Lung microvascular endothelial cell (primary cell): Measurements from ENCODE around the gene CPNE9. TPM values are rescaled to one million over a fixed set of nuclear protein-coding genes. Genes with fewer than 3 reads are reported as not detected.

Experiments
- DNase-seq, 2 donors: peaks; one replicate each; pipeline versions ENCODE4 v3.0.0 to v3.0.0-alpha.2; 2010; ENCODE audit warnings: low read depth in 2 of 2
- total RNA-seq: library from RNA; depleted of rRNA; stranded (reverse); fragments of >200 nt; gene quantifications from 2 replicates; pipeline ENCODE4 v1.2.1, GENCODE V29; 2014

The CPNE9 gene
- total RNA-seq, 1 donor from 2014 or later = not detected

GRCh38 chr3:9777694-9778021, 74.0 kb downstream of the CPNE9 start:
- no peak for DNase-seq

GRCh38 chr3:9778143-9779074, 74.8 kb downstream of the CPNE9 start:
- DNase-seq = no peak

- no peak for DNase-seq
Measured at GRCh38 chr3:9779075-9779593, 75.5 kb downstream of the CPNE9 start.

Other genes starting within 250 kb of the CPNE9 start
- under 0.01 TPM in 2 replicates for gene LHFPL4, start 150.0 kb upstream of the CPNE9 start, total RNA-seq
- 45.3 and 57.7 TPM in 2 replicates for gene MTMR14, start 54.3 kb upstream of the CPNE9 start, total RNA-seq
- 10.5 and 18.7 TPM in 2 replicates for gene BRPF1, start 27.9 kb downstream of the CPNE9 start, total RNA-seq
- gene OGG1, start 46.1 kb downstream of the CPNE9 start, total RNA-seq = 13.7 and 18.8 TPM in 2 replicates
- 21.4 and 25.1 TPM in 2 replicates for gene CAMK1, start 66.1 kb downstream of the CPNE9 start, total RNA-seq
- 19.0 and 25.4 TPM in 2 replicates for gene TADA3, start 88.6 kb downstream of the CPNE9 start, total RNA-seq
- 247 and 251 TPM in 2 replicates for gene ARPC4, start 89.2 kb downstream of the CPNE9 start, total RNA-seq
- 2.2 and 5.8 TPM in 2 replicates for gene TTLL3, start 106.4 kb downstream of the CPNE9 start, total RNA-seq
- 15.9 TPM in 2 replicates for gene RPUSD3, start 140.2 kb downstream of the CPNE9 start, total RNA-seq
- not detected in 2 replicates for gene CIDEC, start 176.4 kb downstream of the CPNE9 start, total RNA-seq
- gene JAGN1, start 186.8 kb downstream of the CPNE9 start, total RNA-seq = 25.1 and 28.8 TPM in 2 replicates
- gene IL17RE, start 199.0 kb downstream of the CPNE9 start, total RNA-seq = under 0.01 TPM in 2 replicates
- 11.5 and 17.4 TPM in 2 replicates for gene IL17RC, start 213.3 kb downstream of the CPNE9 start, total RNA-seq
- gene CRELD1, start 230.0 kb downstream of the CPNE9 start, total RNA-seq = 19.8 and 60.9 TPM in 2 replicates
- 0.44 and 0.60 TPM in 2 replicates for gene PRRT3, start 248.6 kb downstream of the CPNE9 start, total RNA-seq